ENCODE data around the gene KCNQ5.

DNA sequence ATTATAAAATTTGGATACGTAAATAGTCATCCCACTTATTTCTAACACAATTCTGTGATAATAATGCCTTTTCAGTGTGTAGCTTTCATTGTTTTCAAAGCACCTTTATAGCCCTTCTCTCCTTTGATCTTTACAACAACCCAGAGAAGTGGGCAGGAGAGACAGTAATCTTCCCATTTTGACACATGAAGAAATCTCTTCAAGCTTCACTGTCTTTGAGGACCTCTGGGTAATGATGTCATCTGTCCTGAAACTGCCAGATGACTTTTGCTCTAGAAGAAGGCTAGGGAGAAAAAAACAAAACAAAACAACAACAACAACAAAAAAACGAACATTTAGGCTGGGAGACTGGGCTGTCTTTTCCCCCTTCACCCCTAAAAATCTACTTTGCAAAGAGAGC, 203.0 kb downstream of the KCNQ5 start:
- no peak for TF ChIP-seq EZH2 (IDR thresholded peaks at IDR 0.05)
- no peak for TF ChIP-seq POLR2AphosphoS5 (IDR thresholded peaks at IDR 0.05; ENCODE audit: borderline replicate concordance, low read depth, low read length)
